Thoracic aorta (tissue), 2 donors: ENCODE results near the gene CD40. TPM values are rescaled to one million over a fixed set of nuclear protein-coding genes. Genes with fewer than 3 reads are reported as not detected.

Experiments used
- ATAC-seq: fragments of 150-250 bp; one replicate; pipeline ENCODE4 v1.8.0; 2017; ENCODE audit warnings: low read depth; ENCODE audit not compliant: insufficient number of reproducible peaks, low FRiP score
- DNase-seq: peaks from one replicate; pipeline ENCODE4 v3.0.0-alpha.2; 2020; ENCODE audit warnings: low spot score
- H3K27ac ChIP-seq, 2 donors: fragments of 200-600 bp; sonication (generic); 1 replicate in 1 of 2; 2 replicates in 1 of 2; pipeline ENCODE4 v1.5.1; 2016; ENCODE audit warnings: mild to moderate bottlenecking in 2 of 2, moderate library complexity in 2 of 2
- H3K27me3 ChIP-seq: fragments of 200-600 bp; sonication (generic); replicated peaks from 2 replicates; pipeline ENCODE4 v1.6.0; 2016; ENCODE audit warnings: mild to moderate bottlenecking; ENCODE audit not compliant: insufficient read depth
- H3K36me3 ChIP-seq: fragments of 200-600 bp; sonication (generic); one replicate; pipeline ENCODE4 v1.5.1; 2016
- H3K4me1 ChIP-seq, 2 donors: fragments of 200-600 bp; sonication (generic); 1 replicate in 1 of 2; 2 replicates in 1 of 2; pipeline versions ENCODE4 v1.5.1 to v1.6.0; 2016; ENCODE audit warnings: low read depth in 2 of 2, mild to moderate bottlenecking in 1 of 2; ENCODE audit not compliant: control insufficient read depth in 1 of 2
- H3K4me3 ChIP-seq: fragments of 200-600 bp; sonication (generic); 2 replicates; pipeline ENCODE4 v1.5.1; 2016; ENCODE audit warnings: mild to moderate bottlenecking
- H3K9me3 ChIP-seq: fragments of 200-600 bp; sonication (generic); 2 replicates; pipeline ENCODE4 v1.5.1; 2016
- total RNA-seq, 2 donors: library from RNA; depleted of rRNA; stranded (reverse); fragments of >200 nt; gene quantifications; one replicate each; pipeline versions ENCODE4 v1.1.0 to v1.2.3, GENCODE V29; 2016
- TF ChIP-seq, protein P1 (sequence below): fragments of 200-600 bp; sonication (generic); IDR thresholded peaks from one replicate; pipeline ENCODE4 v1.5.1; 2019; ENCODE audit warnings: antibody characterized with exemption

The CD40 gene
- total RNA-seq, 2 donors from 2014 or later, result 15.9 to 33.3 TPM

DNA sequence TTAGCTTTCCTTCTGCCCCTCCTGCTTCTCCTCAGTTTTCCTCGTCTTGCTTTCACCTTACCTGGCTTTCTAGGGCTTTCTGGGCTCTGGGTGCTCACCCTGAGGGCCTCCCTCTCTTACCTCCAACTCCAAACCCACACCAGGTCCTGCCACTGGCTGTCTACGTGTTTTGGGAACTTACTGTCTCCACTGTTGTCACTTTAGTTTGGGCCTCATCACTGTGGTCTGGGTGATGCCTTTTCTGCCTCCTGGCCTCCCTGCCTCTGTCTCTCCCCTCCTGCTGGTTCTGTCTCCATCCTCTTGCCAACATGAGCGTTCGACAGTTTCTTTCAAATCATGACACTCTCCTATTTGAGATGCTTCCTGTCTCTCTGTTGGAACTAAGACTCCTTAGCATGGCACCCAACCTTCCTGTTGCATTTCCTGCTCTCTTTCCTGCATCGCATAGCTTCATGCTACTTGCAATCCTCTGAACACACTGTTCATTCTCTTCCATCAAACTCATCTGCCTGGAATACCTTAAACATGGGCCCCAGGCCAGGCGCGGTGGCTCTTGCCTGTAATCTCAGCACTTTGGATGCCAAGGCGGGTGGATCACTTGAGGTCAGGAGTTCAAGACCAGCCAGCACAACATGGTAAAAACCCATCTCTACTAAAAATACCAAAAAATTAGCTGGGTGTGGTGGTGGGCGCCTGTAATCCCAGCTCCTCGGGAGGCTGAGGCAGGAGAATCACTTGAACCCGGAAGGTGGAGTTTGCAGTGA is 5.5 kb downstream of the CD40 start:
- Histone ChIP-seq H3K27ac (no peak overlapping the region), H3K4me3 (no peak overlapping the region), H3K4me1 (peaks cover 6 to 10% of the 10 kb centered on the region in 2 donors), H3K9me3 (no peaks in the 10 kb centered on the region), H3K36me3 (peaks cover 14% of the 10 kb centered on the region), H3K27me3 (no peaks in the 10 kb centered on the region)
- no peak for DNase-seq
- no peak for ATAC-seq
- TF ChIP-seq, protein P1, sequence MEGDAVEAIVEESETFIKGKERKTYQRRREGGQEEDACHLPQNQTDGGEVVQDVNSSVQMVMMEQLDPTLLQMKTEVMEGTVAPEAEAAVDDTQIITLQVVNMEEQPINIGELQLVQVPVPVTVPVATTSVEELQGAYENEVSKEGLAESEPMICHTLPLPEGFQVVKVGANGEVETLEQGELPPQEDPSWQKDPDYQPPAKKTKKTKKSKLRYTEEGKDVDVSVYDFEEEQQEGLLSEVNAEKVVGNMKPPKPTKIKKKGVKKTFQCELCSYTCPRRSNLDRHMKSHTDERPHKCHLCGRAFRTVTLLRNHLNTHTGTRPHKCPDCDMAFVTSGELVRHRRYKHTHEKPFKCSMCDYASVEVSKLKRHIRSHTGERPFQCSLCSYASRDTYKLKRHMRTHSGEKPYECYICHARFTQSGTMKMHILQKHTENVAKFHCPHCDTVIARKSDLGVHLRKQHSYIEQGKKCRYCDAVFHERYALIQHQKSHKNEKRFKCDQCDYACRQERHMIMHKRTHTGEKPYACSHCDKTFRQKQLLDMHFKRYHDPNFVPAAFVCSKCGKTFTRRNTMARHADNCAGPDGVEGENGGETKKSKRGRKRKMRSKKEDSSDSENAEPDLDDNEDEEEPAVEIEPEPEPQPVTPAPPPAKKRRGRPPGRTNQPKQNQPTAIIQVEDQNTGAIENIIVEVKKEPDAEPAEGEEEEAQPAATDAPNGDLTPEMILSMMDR, result no peak

DNA sequence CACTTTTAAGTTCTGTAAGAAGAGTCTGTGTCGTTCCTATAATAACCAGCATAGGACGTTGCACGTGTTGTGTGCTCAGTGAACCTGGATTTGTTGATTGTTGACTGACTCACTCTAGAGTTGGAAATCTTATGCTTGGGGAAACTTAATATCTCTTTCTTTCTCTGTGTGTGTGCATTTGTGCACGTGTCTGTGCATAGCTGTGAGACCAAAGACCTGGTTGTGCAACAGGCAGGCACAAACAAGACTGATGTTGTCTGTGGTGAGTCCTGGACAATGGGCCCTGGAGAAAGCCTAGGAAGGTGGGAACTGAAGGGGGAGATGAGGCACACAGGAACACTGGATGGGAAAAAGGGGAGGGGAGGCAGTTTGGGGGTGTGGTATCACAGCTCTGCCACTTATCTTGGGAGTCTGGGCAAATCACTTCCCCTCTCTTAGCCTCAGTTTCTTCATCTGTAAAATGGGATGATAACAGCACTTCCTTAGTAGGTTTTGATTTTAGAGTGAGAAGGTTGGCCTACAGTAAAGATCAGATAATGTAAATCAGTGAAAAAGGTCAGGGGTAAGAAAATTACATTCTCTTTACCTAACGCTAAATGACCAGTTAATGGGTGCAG is 8.4 kb downstream of the CD40 start:
- no peaks in the 10 kb centered on the region for H3K9me3 ChIP-seq
- DNase-seq (no peak), ATAC-seq (no peak)
- TF ChIP-seq, protein P1, result no peak
- H3K27ac ChIP-seq, result no peak overlapping the region
- H3K4me3 ChIP-seq, result no peak overlapping the region
- H3K27me3 ChIP-seq, result no peaks in the 10 kb centered on the region
- peaks cover 14% of the 10 kb centered on the region for H3K36me3 ChIP-seq
- H3K4me1 ChIP-seq, result peaks cover 0 to 13% of the 10 kb centered on the region in 2 donors

- Histone ChIP-seq H3K4me1 (peaks cover 0 to 20% of the 10 kb centered on the region in 2 donors), H3K27me3 (no peaks in the 10 kb centered on the region), H3K36me3 (peaks cover 12% of the 10 kb centered on the region), H3K9me3 (no peaks in the 10 kb centered on the region), H3K4me3 (no peak overlapping the region), H3K27ac (no peak overlapping the region)
- no peak for DNase-seq
- TF ChIP-seq, protein P1, result no peak
- no peak for ATAC-seq
Measured at GRCh38 chr20:46127396-46128010, 9.4 kb downstream of the CD40 start.

GRCh38 chr20:46128310-46129151 is 10.4 kb downstream of the CD40 start:
- TF ChIP-seq, protein P1, result peak; percentile 51
- peaks cover 5% of the 10 kb centered on the region for H3K36me3 ChIP-seq
- peaks cover 0 to 27% of the 10 kb centered on the region in 2 donors for H3K4me1 ChIP-seq
- no peaks in the 10 kb centered on the region for H3K9me3 ChIP-seq
- no peaks in the 10 kb centered on the region for H3K27me3 ChIP-seq
- ATAC-seq, result no peak
- no peak overlapping the region for H3K27ac ChIP-seq
- no peak overlapping the region for H3K4me3 ChIP-seq
- no peak for DNase-seq
